ENCODE data around the gene RHBDL1. TPM values are rescaled to one million over a fixed set of nuclear protein-coding genes. Genes with fewer than 3 reads are reported as not detected.
A peak's percentile ranks its signal among the peaks of the same experiment; 100 is the strongest.

The RHBDL1 gene
- total and polyA plus RNA-seq, 2 of the 8 experiments (the other 6 are each of a cell fraction or from before 2014, with no cell fraction given): 4.0 to 8.1 TPM

GRCh38 chr16:706189-707061 lies 31.0 kb downstream of the RHBDL1 start:
- Histone ChIP-seq H2AFZ (ENCODE audit: low read length) (no peak overlapping the region), H3K4me3 (ENCODE audit: extremely low read depth in 1 of 4, insufficient read depth in 2 of 4, low read depth in 3 of 4, low read length in 4 of 4) (peak overlapping the region; percentile 34 to 69 (median 50))
- POLR2A ChIA-PET (ENCODE audit: partially characterized antibody): interaction anchor here (0.7 to 20.9 kb wide), 11 partner anchors 10 to 795 kb away, joined by 3 to 353 read pairs (median 4); partner anchors contain the start of genes ANTKMT, CCDC78, CIAO3 and HAGHL

More at GRCh38 chr16:706189-707061, 31.0 kb downstream of the RHBDL1 start:
- Histone ChIP-seq H3K56ac (replicated peaks; ENCODE audit: insufficient read length, low read depth, low read length) (no peak overlapping the region), H2BK5ac (ENCODE audit: low read depth, low read length) (no peak overlapping the region), H3K4me1 (replicated peaks in 1 of 4; ENCODE audit: control insufficient read depth in 3 of 4, insufficient read depth in 4 of 4, low read length in 3 of 4) (peaks cover 0 to 9% (median 5%) of the 10 kb centered on the region in 4 experiments; a peak in 4 of 7 replicates), H3K9ac (replicated peaks in 1 of 4; ENCODE audit: extremely low read depth in 1 of 4, low read depth in 3 of 4, low read length in 3 of 4) (no peak overlapping the region), H3K18ac (ENCODE audit: extremely low read depth, low read length) (no peak overlapping the region), H3K23me2 (ENCODE audit: low read depth, low read length) (peaks cover 12% of the 10 kb centered on the region; the same call in 1 of the 2 replicates), H2BK15ac (ENCODE audit: low read length) (no peak overlapping the region), H3K27ac (ENCODE audit: low read depth, low read length) (no peak overlapping the region), H4K8ac (ENCODE audit: extremely low read depth, insufficient read depth, low read length) (peak overlapping the region; percentile 85), H4K91ac (replicated peaks; ENCODE audit: insufficient read length, low read length) (no peak overlapping the region), H3K4ac (replicated peaks; ENCODE audit: insufficient read length, low read depth, low read length) (no peak overlapping the region), H3K14ac (ENCODE audit: insufficient read length) (no peak overlapping the region), H3K4me2 (ENCODE audit: insufficient read depth in 1 of 2, low read depth in 2 of 2, low read length in 2 of 2) (peak overlapping the region; percentile 66 to 92), H2AK5ac (ENCODE audit: low read depth, low read length) (no peak overlapping the region), H3K36me3 (ENCODE audit: control insufficient read depth in 2 of 4, insufficient read depth in 4 of 4, low read length in 3 of 4) (no peaks in the 10 kb centered on the region), H4K5ac (ENCODE audit: insufficient read length, low read depth, low read length) (no peak overlapping the region), H3K27me3 (replicated peaks in 1 of 4; ENCODE audit: control insufficient read depth in 3 of 4, extremely low read depth in 1 of 4, insufficient read depth in 3 of 4, low read length in 3 of 4) (peaks cover 52 to 86% (median 72%) of the 10 kb centered on the region in 4 experiments), H3K23ac (ENCODE audit: insufficient read length) (no peak overlapping the region), H2BK12ac (ENCODE audit: low read depth, low read length) (no peak overlapping the region), H4K20me1 (replicated peaks in 1 of 2; ENCODE audit: control insufficient read depth in 1 of 2, insufficient read depth in 2 of 2, low read length in 2 of 2) (peaks cover 7 to 23% of the 10 kb centered on the region in 2 experiments), H2BK20ac (ENCODE audit: low read length) (no peak overlapping the region), H3K9me3 (ENCODE audit: insufficient read depth in 2 of 2, low read depth in 1 of 2, low read length in 1 of 2) (no peaks in the 10 kb centered on the region), H3K79me1 (ENCODE audit: low read depth, low read length) (no peaks in the 10 kb centered on the region), H3K79me2 (ENCODE audit: control insufficient read depth in 1 of 2, insufficient read depth in 2 of 2, low read length in 2 of 2) (no peaks in the 10 kb centered on the region), H2BK120ac (replicated peaks; ENCODE audit: low read depth, low read length) (no peak overlapping the region)
- TF ChIP-seq KDM4A (IDR thresholded peaks at IDR 0.05; ENCODE audit: low read depth, low read length, severe bottlenecking) (peak; percentile 32), SIN3A (conservative IDR thresholded peaks at IDR 0.05 in 1 of 2, IDR thresholded peaks at IDR 0.05 in 1 of 2; ENCODE audit: low read depth in 1 of 2, low read length in 2 of 2) (peak in 1 of 2 experiments; percentile 73; a peak in 1 of 4 replicates), MAFK (IDR thresholded peaks at IDR 0.05; ENCODE audit: low read depth, low read length) (no peak), EZH2 (IDR thresholded peaks at IDR 0.05; ENCODE audit: low read depth, low read length, severe bottlenecking) (peak; percentile 57), CBX5 (IDR thresholded peaks at IDR 0.05; ENCODE audit: low read depth, low read length) (no peak), SUZ12 (IDR thresholded peaks at IDR 0.05; ENCODE audit: low read length) (peak; percentile 35; the same call in 1 of the 2 replicates), JUN (IDR thresholded peaks at IDR 0.05; ENCODE audit: low read depth, low read length) (no peak), YY1 (IDR thresholded peaks at IDR 0.05; ENCODE audit: low read depth, low read length) (peak; percentile 64; the same call in 1 of the 2 replicates), ASH2L (IDR thresholded peaks at IDR 0.05; ENCODE audit: low read length) (peak; percentile 39)
- CTCF ChIA-PET (ENCODE audit: partially characterized antibody): interaction anchor here (0.8 to 33.4 kb wide), 9 partner anchors 9 to 351 kb away, joined by 3 to 977 read pairs (median 5); partner anchors contain the start of genes ANTKMT, CCDC78, CHTF18 and CIAO3
- peak in 1 of 2 experiments; percentile 71 for DNase-seq (ENCODE audit: low read depth in 1 of 2, low spot score in 2 of 2)
- FAIRE-seq: no peak
- 17% methylated on average over 29 of the region's 49 CpGs; no CpG with 5 or more reads in 1 of the 2 experiments for WGBS, 2 experiments (ENCODE audit: extremely low coverage in 1 of 2, insufficient coverage in 1 of 2, insufficient read length in 1 of 2, insufficient replicate concordance in 2 of 2, low coverage in 1 of 2, low lambda C conversion rate in 2 of 2, missing lambda C conversion rate in 1 of 2)
